Measurements from ENCODE around the gene MTUS2. TPM values are rescaled to one million over a fixed set of nuclear protein-coding genes. Genes with fewer than 3 reads are reported as not detected.
"Not testable (repeated sequence)": the region's sequence is repeated elsewhere in the genome, so short reads cannot be mapped to it uniquely, and the experiment has no call there.

The MTUS2 gene
- total and polyA plus RNA-seq, 9 of the 15 experiments (the other 6 are each of a cell fraction or from before 2014, with no cell fraction given) = 0.01 to 0.28 (median 0.06) TPM; not detected in 1

DNA sequence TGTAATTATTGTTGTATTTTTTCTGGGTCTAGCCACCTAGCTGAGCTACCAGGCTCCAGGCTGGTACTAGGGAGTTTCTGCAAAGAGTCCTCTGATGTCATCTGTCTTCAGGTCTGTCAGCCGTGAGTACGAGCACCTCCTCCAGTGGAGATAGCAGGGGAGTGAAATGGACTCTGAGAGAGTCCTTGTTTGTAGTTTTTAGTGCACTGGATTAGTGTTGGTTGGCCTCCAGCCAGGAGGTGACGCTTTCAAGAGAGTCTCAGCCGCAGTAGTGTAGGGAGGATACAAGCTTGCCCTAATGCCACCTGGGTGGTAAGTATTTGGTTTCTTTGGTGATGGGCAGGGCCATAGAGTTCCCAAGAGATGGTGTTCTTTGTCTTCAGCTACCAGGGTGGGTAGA lies 390.5 kb downstream of the MTUS2 start:
- no peak for TF ChIP-seq GTF2A2 (tag; IDR thresholded peaks at IDR 0.05)
- TF ChIP-seq TEAD2 (tag; IDR thresholded peaks at IDR 0.05) = no peak
- no peak for TF ChIP-seq ZNF143 (CRISPR knock-in tag; IDR thresholded peaks at IDR 0.05)
- TF ChIP-seq LARP7 (IDR thresholded peaks at IDR 0.05) = no peak
- TF ChIP-seq TEAD4 (IDR thresholded peaks at IDR 0.05; ENCODE audit: low read length) = no peak
- no peak for TF ChIP-seq TEAD4 (CRISPR knock-in tag; IDR thresholded peaks at IDR 0.05; ENCODE audit: borderline replicate concordance)
- no peak for TF ChIP-seq SREBF2 (CRISPR knock-in tag; IDR thresholded peaks at IDR 0.05)
- no peak for TF ChIP-seq COPS2 (conservative IDR thresholded peaks at IDR 0.05)
- TF ChIP-seq ZNF707 (CRISPR knock-in tag; conservative IDR thresholded peaks at IDR 0.05) = no peak
- CTCF ChIA-PET (ENCODE audit: low intra/inter-chr PET ratio) = no interaction called here
- H3K4me2 ChIP-seq (ENCODE audit: insufficient read depth, low read length) = no peak overlapping the region
- no peak for FAIRE-seq
- DNase-seq (ENCODE audit: extremely low read depth in 1 of 4, low spot score in 3 of 4) = no peak
- BruUV-seq (replicated peaks) = no TSS peak
- POLR2A ChIA-PET = no interaction called here
- 0% methylated on average over 3 of the region's 4 CpGs for WGBS (ENCODE audit: insufficient coverage, low coverage, missing lambda C conversion rate)
- intact Hi-C loops (cut with micrococcal nuclease) (no loop called here), in situ Hi-C loops (cut with MboI) (loop anchor here (5.0 kb wide), 1 partner anchor 137 kb away; no protein-coding TSS in a partner anchor)
- H3K9me1 ChIP-seq (ENCODE audit: control insufficient read depth, insufficient read depth, low read length) = no peaks in the 10 kb centered on the region
- no peaks in the 10 kb centered on the region for H3K9me3 ChIP-seq (replicated peaks; ENCODE audit: control insufficient read depth, insufficient read depth, low read depth, low read length)
- no peak overlapping the region for H2AFZ ChIP-seq (ENCODE audit: low read depth, low read length)
- no peaks in the 10 kb centered on the region for H4K20me1 ChIP-seq (replicated peaks; ENCODE audit: control insufficient read depth, insufficient read depth, low read length)
- H3K79me2 ChIP-seq (ENCODE audit: control insufficient read depth, insufficient read depth, low read length) = no peaks in the 10 kb centered on the region
- no peaks in the 10 kb centered on the region for H3K36me3 ChIP-seq (ENCODE audit: control insufficient read depth, insufficient read depth, low read length)
- H3K27me3 ChIP-seq (ENCODE audit: control insufficient read depth in 2 of 2, insufficient read depth in 2 of 2, low read length in 2 of 2) = no peaks in the 10 kb centered on the region
- H3K4me1 ChIP-seq (replicated peaks in 1 of 2; ENCODE audit: control insufficient read depth in 2 of 2, insufficient read depth in 2 of 2, low read length in 2 of 2) = no peaks in the 10 kb centered on the region
- no peak for ATAC-seq
- H3K4me3 ChIP-seq = no peak overlapping the region
- no peak overlapping the region for H3K27ac ChIP-seq (ENCODE audit: extremely low read depth, low read depth, low read length)
- H3K9ac ChIP-seq (ENCODE audit: insufficient read depth in 1 of 2, low read depth in 2 of 2, low read length in 2 of 2) = no peak overlapping the region

DNA sequence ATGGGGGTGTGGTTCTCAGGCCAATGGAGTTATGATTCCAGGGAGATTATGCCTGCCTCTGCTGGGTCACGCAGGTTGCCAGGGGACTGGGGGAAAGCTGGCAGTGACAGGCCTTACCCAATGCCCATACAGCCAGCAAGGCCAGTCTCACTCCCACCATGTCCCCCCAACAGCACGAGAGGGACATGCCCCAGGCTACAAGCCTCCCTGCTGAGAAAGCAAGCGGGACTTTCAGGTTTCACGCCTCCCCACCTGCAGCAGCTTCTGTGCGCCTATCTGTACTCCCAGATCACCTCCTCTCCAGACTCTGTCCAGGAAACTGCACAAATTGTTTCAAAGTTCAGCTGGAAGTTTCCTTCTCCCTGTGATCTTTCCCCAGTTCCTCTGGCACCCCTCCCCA lies 391.0 kb downstream of the MTUS2 start:
- H2AFZ ChIP-seq (ENCODE audit: low read depth, low read length); H4K20me1 ChIP-seq (replicated peaks; ENCODE audit: control insufficient read depth, insufficient read depth, low read length); ATAC-seq; H3K27me3 ChIP-seq (ENCODE audit: control insufficient read depth in 2 of 2, insufficient read depth in 2 of 2, low read length in 2 of 2); POLR2A ChIA-PET; H3K27ac ChIP-seq (ENCODE audit: extremely low read depth, low read depth, low read length); H3K4me2 ChIP-seq (ENCODE audit: insufficient read depth, low read length); H3K9ac ChIP-seq (ENCODE audit: insufficient read depth in 1 of 2, low read depth in 2 of 2, low read length in 2 of 2); DNase-seq (ENCODE audit: extremely low read depth in 1 of 4, low spot score in 3 of 4); H3K4me3 ChIP-seq; CTCF ChIA-PET (ENCODE audit: low intra/inter-chr PET ratio); H3K9me3 ChIP-seq (replicated peaks; ENCODE audit: control insufficient read depth, insufficient read depth, low read depth, low read length); H3K36me3 ChIP-seq (ENCODE audit: control insufficient read depth, insufficient read depth, low read length); FAIRE-seq; H3K79me2 ChIP-seq (ENCODE audit: control insufficient read depth, insufficient read depth, low read length); BruUV-seq (replicated peaks); intact Hi-C loops (cut with micrococcal nuclease); H3K4me1 ChIP-seq (replicated peaks in 1 of 2; ENCODE audit: control insufficient read depth in 2 of 2, insufficient read depth in 2 of 2, low read length in 2 of 2); H3K9me1 ChIP-seq (ENCODE audit: control insufficient read depth, insufficient read depth, low read length): not testable (repeated sequence)
- in situ Hi-C loops (cut with MboI) = loop anchor here (5.0 kb wide), 1 partner anchor 136 kb away; no protein-coding TSS in a partner anchor
- WGBS (ENCODE audit: insufficient coverage, low coverage, missing lambda C conversion rate) = 0% methylated on average over 5 of the region's 5 CpGs

Data from K562 (cell line).